K562 (cell line): ENCODE data around the gene RAD1. TPM values are rescaled to one million over a fixed set of nuclear protein-coding genes. Genes with fewer than 3 reads are reported as not detected.

Experiments
- ASH1L ChIP-seq: fragments of 450-650 bp; IDR thresholded peaks from 2 replicates; pipeline ENCODE4 v1.6.1; 2018; ENCODE audit warnings: borderline replicate concordance, mild to moderate bottlenecking, low read depth; ENCODE audit not compliant: partially characterized antibody
- CHD2 ChIP-seq: IDR thresholded peaks from 2 replicates; pipeline ENCODE4 v1.6.1; 2011; ENCODE audit warnings: low read depth, low read length
- HMG20B ChIP-seq: fragments of 250-450 bp; sonication (Bioruptor Pico); IDR thresholded peaks from 2 replicates; pipeline ENCODE4 v1.5.0; 2021; ENCODE audit warnings: mild to moderate bottlenecking
- MBD1 ChIP-seq: fragments of 250-450 bp; sonication (Bioruptor Pico); IDR thresholded peaks from 2 replicates; pipeline ENCODE4 v1.8.0; 2022; ENCODE audit warnings: inconsistent platforms
- MED1 ChIP-seq: sonication (generic); formaldehyde crosslinking; IDR thresholded peaks from 2 replicates; pipeline ENCODE4 v1.8.1; 2023; ENCODE audit warnings: missing genetic modification reagents, borderline replicate concordance
- MIER1 ChIP-seq: fragments of 450-650 bp; IDR thresholded peaks from 2 replicates; pipeline ENCODE4 v1.6.1; 2016; ENCODE audit warnings: antibody characterized with exemption, mild to moderate bottlenecking, low read depth
- MLLT1 ChIP-seq, 2 experiments: fragments of 450-650 bp; IDR thresholded peaks; 2 replicates each; pipeline ENCODE4 v1.6.1; 2016
- NFE2L1 ChIP-seq: fragments of 450-650 bp; IDR thresholded peaks from 2 replicates; pipeline ENCODE4 v1.6.1; 2016; ENCODE audit warnings: missing genetic modification characterization, low read depth, mild to moderate bottlenecking, missing compliant biosample characterization, moderate library complexity, borderline replicate concordance
- NR0B1 ChIP-seq: fragments of 450-650 bp; IDR thresholded peaks from one replicate; pipeline ENCODE4 v1.6.1; 2018; ENCODE audit warnings: mild to moderate bottlenecking, moderate library complexity; ENCODE audit not compliant: partially characterized antibody
- RFX7 ChIP-seq: fragments of 250-450 bp; sonication (Bioruptor Pico); IDR thresholded peaks from 2 replicates; pipeline ENCODE4 v1.5.1; 2021; ENCODE audit warnings: mild to moderate bottlenecking
- SMARCC2 ChIP-seq: fragments of 450-650 bp; IDR thresholded peaks from 2 replicates; pipeline ENCODE4 v1.6.1; 2017; ENCODE audit warnings: antibody characterized with exemption, moderate library complexity, mild to moderate bottlenecking, low read depth
- SREBF2 ChIP-seq: sonication (generic); formaldehyde crosslinking; IDR thresholded peaks from 2 replicates; pipeline ENCODE4 v1.4.0; 2020; ENCODE audit warnings: mild to moderate bottlenecking, missing genetic modification reagents
- SRF ChIP-seq, 2 experiments: fragments of 250-450, 450-650 bp in 1 of 2; sonication (Bioruptor Pico) in 1 of 2; sonication (generic) in 1 of 2; formaldehyde crosslinking; IDR thresholded peaks; 2 replicates each; pipeline versions ENCODE4 v1.5.0 to v1.5.1; 2020 to 2022; ENCODE audit warnings: mild to moderate bottlenecking in 1 of 2, missing genetic modification reagents in 1 of 2
- ZMIZ1 ChIP-seq, 2 experiments: fragments of 150-350 bp in 1 of 2; IDR thresholded peaks; 2 replicates each; pipeline ENCODE4 v1.6.1; 2012 to 2016; ENCODE audit warnings: low read depth in 2 of 2, low read length in 2 of 2, mild to moderate bottlenecking in 1 of 2, moderate library complexity in 1 of 2
- ZNF124 ChIP-seq: sonication (generic); formaldehyde crosslinking; IDR thresholded peaks from 2 replicates; pipeline ENCODE4 v1.8.1; 2022; ENCODE audit warnings: missing genetic modification reagents
- ZNF398 ChIP-seq: fragments of 250-450 bp; sonication (Bioruptor Pico); IDR thresholded peaks from 2 replicates; pipeline ENCODE4 v1.8.0; 2021; ENCODE audit warnings: moderate library complexity, mild to moderate bottlenecking, inconsistent platforms
- polyA plus RNA-seq, 8 experiments: library from polyadenylated mRNA; depleted of rRNA in 4 of 8; stranded (reverse) in 5 of 8; unstranded in 3 of 8; fragments of >200 nt; fragmentation: Nextera tagmentation in 2 of 8; fragmentation: Illumina TruSeq in 1 of 8; extraction: Ambion mirVana in 2 of 8; extraction: Trizol in 1 of 8; gene quantifications; 2 replicates each; pipeline versions ENCODE4 v1.2.1 to v1.2.3, GENCODE V29; 2011 to 2014; ENCODE audit warnings: inconsistent platforms in 1 of 8, missing spikeins in 1 of 8
- total RNA-seq, 7 experiments: library from RNA; depleted of rRNA in 6 of 7; stranded (reverse); fragments of >200 nt in 6 of 7; fragmentation: Illumina TruSeq in 2 of 7; extraction: Trizol in 2 of 7; gene quantifications; 2 replicates each; pipeline versions ENCODE4 v1.2.1 to v1.2.3, GENCODE V29; 2011 to 2021; ENCODE audit warnings: low replicate concordance in 1 of 7

The RAD1 gene
- total and polyA plus RNA-seq, 9 of the 15 experiments (the other 6 are each of a cell fraction or from before 2014, with no cell fraction given) = 44.5 to 148 (median 60.8) TPM

GRCh38 chr5:34915139-34915855, at the start of gene RAD1, which contains the start of gene BRIX1 (continued):
- TF ChIP-seq ASH1L (peak; percentile 47), ZNF398 (CRISPR knock-in tag) (no peak), SREBF2 (CRISPR knock-in tag) (no peak), CHD2 (0 out of 2 replicates have a peak, but pooled peaks have one; percentile 5), ZNF124 (no peak), SRF (CRISPR knock-in tag; IDR thresholded peaks at IDR 0.05) (peak in 1 of 2 experiments; percentile 57; a peak in 1 of 4 replicates), HMG20B (no peak), MED1 (no peak), NR0B1 (no peak), MLLT1 (IDR thresholded peaks at IDR 0.05) (peak; percentile 74 to 96; a peak in 3 of 4 replicates), ZMIZ1 (IDR thresholded peaks at IDR 0.05; ENCODE audit: low read depth in 2 of 2, low read length in 2 of 2) (peak in 1 of 2 experiments; percentile 45; a peak in 1 of 4 replicates), MIER1 (no peak; the same call in 1 of the 2 replicates), MBD1 (CRISPR knock-in tag) (no peak), SMARCC2 (no peak), NFE2L1 (tag) (no peak), RFX7 (no peak)
